ENCODE results near the gene HSD11B2. TPM values are rescaled to one million over a fixed set of nuclear protein-coding genes. Genes with fewer than 3 reads are reported as not detected.

HSD11B2 gene
- total RNA-seq, 1 experiment from 2014 or later: 33.5 TPM

- no CpG with 5 or more reads among the region's 13 CpGs for WGBS (ENCODE audit: extremely low coverage, insufficient read length, low lambda C conversion rate)
These were observed 11.8 kb downstream of the HSD11B2 start for GRCh38 chr16:67442581-67443255.

More at GRCh38 chr16:67442581-67443255, 11.8 kb downstream of the HSD11B2 start:
- H2BK20ac ChIP-seq (ENCODE audit: low read depth, low read length, poor library complexity, severe bottlenecking): no peak overlapping the region
- H3K18ac ChIP-seq (ENCODE audit: insufficient read length, low read depth, low read length): no peak overlapping the region
- H2BK15ac ChIP-seq (ENCODE audit: low read depth, low read length): no peak overlapping the region
- H3K27me3 ChIP-seq (ENCODE audit: insufficient read depth, low read length): no peaks in the 10 kb centered on the region
- H3K4me1 Mint-ChIP-seq: peaks cover 16 to 17% of the 10 kb centered on the region in 2 experiments
- H3K79me2 ChIP-seq (ENCODE audit: insufficient read depth, low read length): no peaks in the 10 kb centered on the region
- no peak overlapping the region for H3K56ac ChIP-seq (ENCODE audit: insufficient read length, low read depth, low read length)
- no peak overlapping the region for H2BK120ac ChIP-seq (ENCODE audit: low read depth, low read length, poor library complexity, severe bottlenecking)
- peaks cover 10 to 23% (median 16%) of the 10 kb centered on the region in 3 experiments for H3K36me3 Mint-ChIP-seq (ENCODE audit: insufficient read depth in 1 of 3, low read depth in 3 of 3)
- no peak overlapping the region for H4K91ac ChIP-seq (ENCODE audit: insufficient read length, low read depth, low read length)
- no peak overlapping the region for H3K27ac ChIP-seq (ENCODE audit: insufficient read length, low read depth, low read length)
- no peak overlapping the region for H3K4me3 Mint-ChIP-seq
- H3K23ac ChIP-seq (ENCODE audit: insufficient read length, low read depth, low read length): no peak overlapping the region
- TF ChIP-seq CTCF (conservative IDR thresholded peaks at IDR 0.05): no peak
- no peaks in the 10 kb centered on the region for H3K4me1 ChIP-seq (ENCODE audit: insufficient read depth, low read length)
- no peak overlapping the region for H4K5ac ChIP-seq (ENCODE audit: insufficient read length, low read depth, low read length)
- H3K79me1 ChIP-seq (ENCODE audit: insufficient read depth, low read depth, low read length, poor library complexity, severe bottlenecking): no peaks in the 10 kb centered on the region
- no peak overlapping the region for H2BK12ac ChIP-seq (ENCODE audit: insufficient read length, low read depth, low read length)
- no peaks in the 10 kb centered on the region for H3K23me2 ChIP-seq (ENCODE audit: insufficient read length, low read depth, low read length, poor library complexity, severe bottlenecking)
- H3K27ac Mint-ChIP-seq: no peak overlapping the region
- no peaks in the 10 kb centered on the region for H3K9me3 ChIP-seq (ENCODE audit: control insufficient read depth, low read depth, low read length)
- no peak overlapping the region for H3K9ac ChIP-seq (ENCODE audit: extremely low read depth, insufficient read length, low read length)
- no peak overlapping the region for H3T11ph ChIP-seq (ENCODE audit: low read length)
- no peaks in the 10 kb centered on the region for H4K20me1 ChIP-seq (ENCODE audit: control insufficient read depth, insufficient read depth, insufficient read length)
- H3K9me3 Mint-ChIP-seq: no peaks in the 10 kb centered on the region
- H2AK5ac ChIP-seq (ENCODE audit: insufficient read length, low read length): no peak overlapping the region
- no peak overlapping the region for H3K4me2 ChIP-seq (ENCODE audit: insufficient read depth, insufficient read length, low read length)
- H3K27me3 Mint-ChIP-seq (ENCODE audit: low read depth): no peaks in the 10 kb centered on the region
- no peak overlapping the region for H3K14ac ChIP-seq (ENCODE audit: insufficient read depth, low read length)
- H2AFZ ChIP-seq (ENCODE audit: low read length): no peak overlapping the region
- no peak overlapping the region for H2BK5ac ChIP-seq (ENCODE audit: insufficient read length, low read length)
- no peak overlapping the region for H3K4ac ChIP-seq (ENCODE audit: low read depth, low read length)
- no peak overlapping the region for H4K8ac ChIP-seq (replicated peaks; ENCODE audit: insufficient read length, low read depth, low read length)
- DNase-seq: no peak

Measured in H9 (cell line).